ENCODE measurements around the gene INIP. TPM values are rescaled to one million over a fixed set of nuclear protein-coding genes. Genes with fewer than 3 reads are reported as not detected.
A peak's percentile ranks its signal among the peaks of the same experiment; 100 is the strongest.

The INIP gene
- total RNA-seq, 3 donors from 2014 or later (not counting 1 experiment from before 2014, with no cell fraction given): 9.9 to 16.7 (median 16.4) TPM

- no peaks in the 10 kb centered on the region for H3K9me3 Mint-ChIP-seq
- Histone ChIP-seq H3K27ac (ENCODE audit: low read length) (no peak overlapping the region), H3K36me3 (ENCODE audit: control insufficient read depth, insufficient read depth, low read length) (no peaks in the 10 kb centered on the region), H3K4me1 (ENCODE audit: control insufficient read depth, insufficient read depth, low read length) (peaks cover 56% of the 10 kb centered on the region), H3K4me3 (ENCODE audit: low read length) (no peak overlapping the region), H3K27me3 (ENCODE audit: control insufficient read depth, insufficient read depth, low read length) (no peaks in the 10 kb centered on the region), H3K9me3 (ENCODE audit: control insufficient read depth, insufficient read depth, low read length) (no peaks in the 10 kb centered on the region)
- H3K27ac Mint-ChIP-seq: no peak overlapping the region
- peaks cover 55 to 70% of the 10 kb centered on the region in 2 donors for H3K4me1 Mint-ChIP-seq
- 80% methylated on average over 6 of the region's 6 CpGs for WGBS (ENCODE audit: insufficient coverage)
- DNase-seq (no peak), ATAC-seq (no peak)
- H3K27me3 Mint-ChIP-seq (ENCODE audit: low read depth in 2 of 2): peaks cover 0 to 3% of the 10 kb centered on the region in 2 donors
- H3K36me3 Mint-ChIP-seq: no peaks in the 10 kb centered on the region
- peak overlapping the region; percentile 45 for H3K4me3 Mint-ChIP-seq
- TF ChIP-seq, protein P1, sequence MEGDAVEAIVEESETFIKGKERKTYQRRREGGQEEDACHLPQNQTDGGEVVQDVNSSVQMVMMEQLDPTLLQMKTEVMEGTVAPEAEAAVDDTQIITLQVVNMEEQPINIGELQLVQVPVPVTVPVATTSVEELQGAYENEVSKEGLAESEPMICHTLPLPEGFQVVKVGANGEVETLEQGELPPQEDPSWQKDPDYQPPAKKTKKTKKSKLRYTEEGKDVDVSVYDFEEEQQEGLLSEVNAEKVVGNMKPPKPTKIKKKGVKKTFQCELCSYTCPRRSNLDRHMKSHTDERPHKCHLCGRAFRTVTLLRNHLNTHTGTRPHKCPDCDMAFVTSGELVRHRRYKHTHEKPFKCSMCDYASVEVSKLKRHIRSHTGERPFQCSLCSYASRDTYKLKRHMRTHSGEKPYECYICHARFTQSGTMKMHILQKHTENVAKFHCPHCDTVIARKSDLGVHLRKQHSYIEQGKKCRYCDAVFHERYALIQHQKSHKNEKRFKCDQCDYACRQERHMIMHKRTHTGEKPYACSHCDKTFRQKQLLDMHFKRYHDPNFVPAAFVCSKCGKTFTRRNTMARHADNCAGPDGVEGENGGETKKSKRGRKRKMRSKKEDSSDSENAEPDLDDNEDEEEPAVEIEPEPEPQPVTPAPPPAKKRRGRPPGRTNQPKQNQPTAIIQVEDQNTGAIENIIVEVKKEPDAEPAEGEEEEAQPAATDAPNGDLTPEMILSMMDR (IDR thresholded peaks at IDR 0.05): no peak
- intact Hi-C loops (cut with micrococcal nuclease): loop anchor here (5.0 to 10.0 kb wide), 2 partner anchors 420 to 578 kb away; partner anchors contain the start of genes PTBP3 and SUSD1
These were observed 34.6 kb upstream of the INIP start for GRCh38 chr9:112752334-112753125.

DNA sequence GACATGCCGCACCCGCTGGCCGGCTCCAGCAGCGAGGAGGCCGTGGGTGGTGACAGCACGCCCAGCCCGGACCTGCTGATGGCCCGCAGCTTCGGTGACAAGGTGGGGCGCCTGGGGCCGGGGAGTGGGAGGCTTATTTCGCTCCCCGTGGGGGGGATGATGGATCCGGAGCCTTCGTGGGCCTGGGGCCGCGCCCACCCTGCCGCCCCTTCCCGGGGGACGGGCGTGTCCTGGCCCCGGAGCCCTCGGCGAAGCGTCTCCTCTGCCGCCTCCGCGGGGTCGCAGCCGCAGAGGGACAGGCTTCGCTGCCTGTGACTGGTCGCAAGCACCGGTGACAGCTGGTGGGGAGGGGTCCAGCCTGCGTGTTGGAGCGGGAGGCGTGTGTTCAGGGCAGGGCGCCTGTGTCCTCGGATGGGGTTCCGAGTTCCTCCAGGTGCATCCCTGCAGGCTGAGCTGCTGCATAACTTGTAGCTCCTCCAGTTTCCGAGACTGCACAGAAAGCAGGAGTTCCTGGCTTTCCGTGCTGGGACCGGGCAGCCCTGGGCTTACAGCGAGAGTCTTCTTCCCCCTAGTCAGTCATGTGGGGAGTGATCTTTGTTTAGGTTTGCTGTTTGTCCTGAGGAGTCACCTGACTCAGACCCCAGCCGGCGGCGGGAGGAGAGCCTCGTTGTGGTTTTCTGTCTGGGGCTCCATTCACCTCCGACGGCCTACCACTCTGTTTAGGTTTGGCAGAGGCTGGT, 33.3 kb upstream of the INIP start:
- H3K27me3 ChIP-seq (ENCODE audit: control insufficient read depth, insufficient read depth, low read length): no peaks in the 10 kb centered on the region
- H3K4me3 Mint-ChIP-seq: peak overlapping the region; percentile 91
- under 1% methylated on average over 49 of the region's 49 CpGs for WGBS (ENCODE audit: insufficient coverage)
- no peaks in the 10 kb centered on the region for H3K9me3 ChIP-seq (ENCODE audit: control insufficient read depth, insufficient read depth, low read length)
- H3K4me1 ChIP-seq (ENCODE audit: control insufficient read depth, insufficient read depth, low read length): peaks cover 56% of the 10 kb centered on the region
- intact Hi-C loops (cut with micrococcal nuclease): loop anchor here (5.0 to 10.0 kb wide), 2 partner anchors 419 to 576 kb away; partner anchors contain the start of genes PTBP3 and SUSD1
- H3K4me1 Mint-ChIP-seq: peaks cover 55 to 69% of the 10 kb centered on the region in 2 donors
- no peaks in the 10 kb centered on the region for H3K36me3 ChIP-seq (ENCODE audit: control insufficient read depth, insufficient read depth, low read length)
- peak; percentile 4 to 10 (median 7) for ATAC-seq
- peak overlapping the region; percentile 77 to 83 for H3K27ac Mint-ChIP-seq
- H3K4me3 ChIP-seq (ENCODE audit: low read length): peak overlapping the region; percentile 64
- H3K27ac ChIP-seq (ENCODE audit: low read length): peak overlapping the region; percentile 33
- H3K36me3 Mint-ChIP-seq: no peaks in the 10 kb centered on the region
- no peaks in the 10 kb centered on the region for H3K9me3 Mint-ChIP-seq
- peaks cover 0 to 2% of the 10 kb centered on the region in 2 donors for H3K27me3 Mint-ChIP-seq (ENCODE audit: low read depth in 2 of 2)
- TF ChIP-seq, protein P1 (IDR thresholded peaks at IDR 0.05): no peak
- DNase-seq: peak; percentile 31 to 58

GRCh38 chr9:112750764-112751055, 32.8 kb upstream of the INIP start:
- under 1% methylated on average over 50 of the region's 50 CpGs for WGBS (ENCODE audit: insufficient coverage)
- intact Hi-C loops (cut with micrococcal nuclease): loop anchor here (1.0 to 10.0 kb wide), 3 partner anchors 33 to 576 kb away; partner anchors contain the start of genes PTBP3 and SUSD1
- H3K9me3 ChIP-seq (ENCODE audit: control insufficient read depth, insufficient read depth, low read length): no peaks in the 10 kb centered on the region
- no peaks in the 10 kb centered on the region for H3K27me3 Mint-ChIP-seq (ENCODE audit: low read depth in 2 of 2)
- peaks cover 52% of the 10 kb centered on the region for H3K4me1 ChIP-seq (ENCODE audit: control insufficient read depth, insufficient read depth, low read length)
- H3K36me3 ChIP-seq (ENCODE audit: control insufficient read depth, insufficient read depth, low read length): no peaks in the 10 kb centered on the region
- no peaks in the 10 kb centered on the region for H3K27me3 ChIP-seq (ENCODE audit: control insufficient read depth, insufficient read depth, low read length)
- TF ChIP-seq, protein P1 (IDR thresholded peaks at IDR 0.05): no peak
- peak in 1 of 3 donors; percentile 45 for ATAC-seq
- peak overlapping the region in 1 of 2 donors; percentile 85 for H3K27ac Mint-ChIP-seq
- peak overlapping the region; percentile 64 for H3K4me3 ChIP-seq (ENCODE audit: low read length)
- no peaks in the 10 kb centered on the region for H3K9me3 Mint-ChIP-seq
- DNase-seq: no peak
- peaks cover 55 to 64% of the 10 kb centered on the region in 2 donors for H3K4me1 Mint-ChIP-seq
- no peak overlapping the region for H3K27ac ChIP-seq (ENCODE audit: low read length)
- no peak overlapping the region for H3K4me3 Mint-ChIP-seq
- H3K36me3 Mint-ChIP-seq: no peaks in the 10 kb centered on the region
